DMS53 treated with DMSO at 0.1 percent for 48 hours (cell line): ENCODE data around the gene PITPNC1.
A peak's percentile ranks its signal among the peaks of the same experiment; 100 is the strongest.
"Not testable (repeated sequence)": the region's sequence is repeated elsewhere in the genome, so short reads cannot be mapped to it uniquely, and the experiment has no call there.

Experiments used
- DNase-seq: peaks from one replicate; lab custom pipeline; 2025; ENCODE audit not compliant: unreplicated experiment; lab: John Stamatoyannopoulos, UW

PITPNC1 gene

DNA sequence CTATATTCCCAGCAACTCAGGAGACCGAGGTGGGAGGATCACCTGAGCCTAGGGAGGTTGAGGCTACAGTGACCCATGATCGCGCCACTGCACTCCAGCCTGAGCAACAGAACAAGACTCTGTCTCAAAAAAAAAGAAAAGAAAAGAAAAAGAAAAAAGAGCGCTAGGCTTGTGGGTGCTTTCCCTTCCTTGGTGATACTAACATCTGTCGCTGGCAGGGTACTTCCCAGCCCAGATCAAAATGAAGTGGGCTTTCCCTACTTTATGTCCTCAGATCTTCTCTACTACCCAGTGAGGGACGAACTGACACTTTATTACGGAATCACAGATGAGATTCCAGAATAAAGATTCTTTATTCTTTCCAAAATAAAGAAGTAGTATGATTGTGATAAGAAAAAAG is 236.9 kb downstream of the PITPNC1 start:
- DNase-seq, result no peak

DNA sequence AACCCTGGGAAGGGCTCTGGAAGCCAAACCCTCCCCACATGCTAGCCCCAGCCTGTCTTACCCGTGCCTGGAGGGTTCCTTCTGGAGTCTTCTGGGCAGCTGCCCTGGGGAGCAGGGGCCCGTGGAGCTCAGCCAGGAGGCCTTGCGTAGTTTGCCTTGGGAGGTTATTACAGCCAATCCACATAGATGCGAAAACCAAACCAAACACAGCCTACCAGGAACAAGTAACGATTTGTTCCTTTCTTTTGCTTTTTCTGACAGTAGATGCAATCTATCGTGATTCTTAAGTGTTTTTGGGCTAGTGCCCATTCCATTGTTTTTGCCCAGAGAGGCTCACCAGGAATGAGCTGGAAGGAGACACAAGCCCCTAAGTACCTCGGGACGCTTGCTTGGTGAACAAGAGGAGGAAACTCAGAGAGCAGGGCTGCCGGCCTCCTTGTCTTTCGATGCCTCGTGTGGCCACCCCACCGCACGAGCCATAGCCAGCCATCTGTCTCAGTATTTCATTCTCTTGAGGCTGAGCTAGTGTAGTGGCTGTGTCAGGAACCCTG is 238.0 kb downstream of the PITPNC1 start:
- no peak for DNase-seq

DNA sequence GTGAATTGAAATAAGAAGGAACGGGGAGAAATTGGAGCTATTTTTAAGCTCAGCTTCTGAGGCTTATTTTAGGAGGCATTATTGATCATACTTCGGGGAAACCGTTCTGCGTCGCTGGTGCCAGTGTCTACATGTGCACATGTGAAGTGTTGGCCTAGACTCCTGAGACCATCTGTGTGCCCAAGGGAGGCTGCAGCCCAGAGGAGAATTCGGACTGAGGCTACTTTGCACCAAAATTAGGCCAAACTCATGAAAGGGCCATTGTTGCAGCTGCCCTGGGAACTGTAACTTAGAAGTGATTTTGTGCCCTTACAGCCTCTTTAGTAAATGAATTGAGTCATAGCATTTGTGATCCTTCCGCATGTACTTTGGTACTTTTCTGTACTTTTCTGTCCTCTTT is 238.7 kb downstream of the PITPNC1 start:
- DNase-seq, result no peak

DNA sequence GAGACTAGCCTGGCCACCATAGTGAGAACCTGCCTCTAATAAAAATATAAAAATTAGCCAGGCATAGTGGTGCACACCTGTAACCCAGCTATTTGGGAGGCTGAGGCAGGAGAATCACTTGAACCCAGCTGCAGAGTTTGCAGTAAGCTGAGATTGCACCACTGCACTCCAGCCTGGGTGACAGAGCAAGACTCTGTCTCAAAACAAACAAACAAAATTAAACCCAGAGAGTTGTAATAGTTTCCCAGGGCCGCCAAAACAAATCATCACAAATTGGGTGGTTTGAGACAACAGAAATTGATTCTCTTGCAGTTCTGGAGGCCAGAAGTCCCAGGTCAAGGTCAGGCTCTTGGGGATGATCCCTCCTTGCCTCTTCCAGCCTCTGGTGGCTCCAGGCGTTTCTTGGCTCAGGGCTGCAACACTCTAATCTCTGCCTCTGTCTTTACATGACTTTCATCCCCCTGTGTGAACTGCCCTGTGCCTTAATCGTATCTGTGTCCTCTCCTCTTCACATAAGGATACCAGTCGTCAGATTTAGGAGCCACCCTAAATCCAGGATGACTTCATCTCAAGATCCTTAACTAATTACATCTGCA is 240.3 kb downstream of the PITPNC1 start:
- no peak for DNase-seq

DNA sequence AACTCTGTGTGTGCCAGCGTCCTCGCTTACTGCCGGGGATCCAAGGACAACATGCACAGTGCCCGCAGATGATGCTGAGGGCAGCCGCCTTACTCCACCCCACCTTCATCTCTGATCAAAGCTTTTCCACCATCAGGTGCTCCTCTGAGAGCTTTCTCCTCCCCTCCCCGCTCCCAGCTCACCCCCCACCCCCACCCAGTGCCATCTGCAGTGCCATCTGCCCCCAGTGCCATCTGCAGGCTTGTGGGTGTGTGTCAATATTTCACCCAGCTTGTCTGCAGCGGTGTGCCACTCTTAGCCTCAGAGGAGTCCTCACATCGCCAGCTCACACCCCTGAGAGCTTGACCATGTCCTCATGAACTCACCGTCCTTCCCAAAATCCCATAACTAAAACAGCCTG is 242.5 kb downstream of the PITPNC1 start:
- no peak for DNase-seq

DNA sequence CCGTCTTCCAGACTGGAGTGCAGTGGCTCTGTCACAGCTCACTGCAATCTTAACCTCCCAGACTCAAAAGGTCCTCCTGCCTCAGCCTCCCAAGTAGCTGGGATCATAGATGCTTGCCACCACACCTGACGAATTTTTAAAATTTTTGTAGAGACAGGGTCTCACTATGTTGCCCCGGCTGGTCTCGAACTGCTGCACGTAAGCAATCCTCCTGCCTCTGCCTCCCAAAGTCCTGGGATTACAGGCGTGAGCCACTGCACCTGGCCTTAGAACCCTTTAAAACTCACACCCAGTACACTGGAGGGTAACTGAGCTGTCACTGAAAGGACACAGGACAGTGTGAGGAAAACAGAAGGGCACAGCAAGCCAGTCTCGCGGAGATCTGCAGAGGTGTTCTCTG is 243.0 kb downstream of the PITPNC1 start:
- no peak for DNase-seq

DNA sequence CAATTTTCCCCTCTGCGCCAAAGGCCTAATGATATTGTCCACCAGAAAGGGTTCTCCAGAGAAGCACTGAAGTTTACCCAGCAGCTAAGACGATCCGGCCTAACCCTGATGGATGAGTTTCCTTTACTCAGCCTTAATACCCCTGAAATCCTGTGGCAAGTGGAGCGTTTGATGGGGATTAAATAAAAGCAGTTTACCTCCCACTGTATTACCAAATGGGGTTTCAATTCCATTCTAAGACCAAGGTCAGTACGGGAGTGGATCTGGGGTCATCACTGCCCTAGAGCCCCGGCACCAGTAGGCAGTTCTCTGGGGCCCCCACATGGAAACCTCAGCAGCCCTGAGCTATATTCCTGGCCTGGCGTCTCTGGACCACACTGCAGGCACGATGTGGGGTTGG is 243.6 kb downstream of the PITPNC1 start:
- DNase-seq, result no peak

DNA sequence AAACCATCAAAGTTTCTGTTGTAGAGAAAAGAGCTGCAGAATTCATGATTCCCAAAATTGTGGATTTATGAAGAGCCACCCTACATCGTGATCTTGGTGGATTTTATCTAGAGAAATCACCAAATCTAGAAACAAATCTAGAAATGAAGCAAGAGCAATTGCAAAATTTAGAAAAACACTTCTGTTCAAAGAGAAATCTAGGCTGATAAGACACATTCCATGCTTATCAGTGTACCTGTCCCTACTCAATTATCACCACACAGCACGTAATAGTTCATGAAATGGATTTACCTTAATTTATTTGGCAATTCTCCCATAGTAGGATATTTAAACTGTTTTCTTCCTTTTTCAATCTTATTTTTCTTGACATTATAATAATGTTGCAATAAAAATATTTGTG is 246.7 kb downstream of the PITPNC1 start:
- no peak for DNase-seq

DNA sequence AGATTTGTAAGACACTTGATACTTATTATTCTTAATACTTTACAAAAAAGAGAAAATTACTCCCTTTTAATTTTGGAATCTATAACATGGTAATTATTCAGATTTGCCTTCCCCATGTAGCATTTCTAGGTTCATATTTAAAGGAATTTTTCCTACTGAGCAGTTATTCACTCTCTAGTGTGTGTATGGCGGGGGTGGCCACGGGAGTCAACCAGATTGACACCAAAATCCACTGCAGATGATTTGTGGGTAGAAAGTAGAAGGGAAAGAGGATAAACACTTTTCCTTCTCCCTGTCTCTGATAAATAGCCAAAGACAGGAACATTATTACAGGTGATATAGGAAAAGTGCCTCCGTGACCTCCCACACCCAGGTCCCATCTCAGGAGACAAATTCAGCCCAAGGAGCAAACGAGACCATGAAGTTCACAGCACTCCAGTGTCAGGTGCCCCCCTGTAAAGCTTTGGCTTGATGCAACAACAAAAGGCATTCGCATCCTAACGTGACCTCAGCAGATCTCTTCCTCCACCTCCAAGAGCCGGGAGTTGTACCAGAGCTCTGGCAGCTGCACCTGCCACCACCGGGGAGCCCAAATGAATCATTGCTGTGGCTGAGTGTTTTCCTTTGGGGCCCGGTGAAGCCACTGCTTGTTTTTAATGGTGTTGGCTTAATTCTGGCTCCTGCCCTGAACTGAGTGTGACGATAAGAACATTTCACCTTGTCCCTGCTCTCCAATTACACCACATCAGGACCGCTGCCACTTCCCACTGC is 248.0 kb downstream of the PITPNC1 start:
- DNase-seq, result peak; percentile 62

DNA sequence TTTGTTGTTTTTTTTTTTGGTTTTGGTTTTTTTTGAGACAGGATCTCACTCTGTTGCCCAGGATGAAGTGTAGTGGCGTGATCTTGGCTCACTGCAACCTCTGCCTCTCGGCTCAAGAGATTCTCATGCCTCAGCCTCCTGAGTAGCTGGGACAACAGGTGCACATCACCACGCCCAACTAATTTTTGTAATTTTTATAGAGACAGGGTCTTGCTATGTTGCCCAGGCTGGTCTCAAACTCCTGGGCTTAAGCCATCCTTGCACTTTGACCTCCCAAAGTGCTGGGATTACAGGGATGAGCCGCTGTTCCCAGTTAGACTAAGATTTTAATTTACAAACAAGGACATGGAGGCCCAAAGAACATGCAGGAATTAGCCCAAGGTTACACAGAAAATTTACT is 248.9 kb downstream of the PITPNC1 start:
- no peak for DNase-seq

DNA sequence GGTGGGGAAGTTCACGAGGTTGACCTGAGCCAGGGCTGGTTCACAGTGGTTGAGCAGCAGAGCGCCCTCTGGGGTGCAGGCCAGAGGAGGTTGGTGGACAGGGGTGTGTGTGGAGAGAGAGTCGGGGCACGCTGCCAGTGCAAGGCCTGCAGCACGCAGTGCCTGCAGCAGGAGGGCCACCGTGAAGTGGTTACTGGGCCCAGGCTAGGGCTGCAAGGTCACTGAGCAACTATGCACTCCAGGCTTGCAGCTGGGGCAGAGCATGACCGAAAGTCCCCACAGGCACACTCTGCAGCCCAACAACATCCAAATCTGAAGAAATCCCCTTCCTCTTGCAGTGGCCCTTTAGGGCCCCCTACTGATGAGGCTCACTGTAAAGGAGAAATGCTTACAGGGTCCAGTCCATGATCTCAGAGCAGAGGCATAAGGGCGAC is 251.5 kb downstream of the PITPNC1 start:
- no peak for DNase-seq

DNA sequence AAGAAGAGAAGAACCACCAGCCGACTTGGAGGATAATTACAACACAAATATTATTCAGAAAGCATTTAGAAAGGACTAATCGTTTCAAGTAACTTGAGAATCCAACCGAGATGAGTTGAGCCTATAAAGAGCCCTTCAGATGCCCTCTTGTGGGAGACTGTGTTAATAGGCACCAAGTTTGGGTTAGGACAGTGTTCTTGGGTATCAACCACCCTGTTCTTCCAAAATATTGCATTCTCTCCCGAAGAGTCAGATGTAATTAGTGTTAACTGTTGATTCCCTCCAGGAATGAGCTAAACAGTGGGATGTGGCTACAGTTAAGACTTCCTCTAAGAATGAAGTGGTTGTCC is 252.9 kb downstream of the PITPNC1 start:
- DNase-seq, result no peak

DNA sequence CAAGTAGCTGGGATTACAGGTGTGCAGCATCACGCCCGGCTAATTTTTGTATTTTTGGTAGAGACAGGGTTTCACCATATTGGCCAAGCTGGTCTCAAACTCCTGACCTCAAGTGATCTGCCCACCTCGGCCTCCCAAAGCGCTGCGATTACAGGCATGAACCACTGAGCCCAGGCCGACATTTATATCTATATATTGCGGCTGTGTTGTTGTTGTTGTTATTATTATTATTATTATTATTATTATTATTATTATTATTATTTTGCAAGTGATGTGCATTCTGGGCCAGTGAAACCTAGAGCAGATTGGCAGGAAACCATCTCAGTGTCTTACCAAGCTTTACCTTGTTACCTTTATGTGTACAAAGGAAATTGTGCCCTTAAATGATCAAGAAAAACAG is 253.8 kb downstream of the PITPNC1 start:
- DNase-seq, result not testable (repeated sequence)

DNA sequence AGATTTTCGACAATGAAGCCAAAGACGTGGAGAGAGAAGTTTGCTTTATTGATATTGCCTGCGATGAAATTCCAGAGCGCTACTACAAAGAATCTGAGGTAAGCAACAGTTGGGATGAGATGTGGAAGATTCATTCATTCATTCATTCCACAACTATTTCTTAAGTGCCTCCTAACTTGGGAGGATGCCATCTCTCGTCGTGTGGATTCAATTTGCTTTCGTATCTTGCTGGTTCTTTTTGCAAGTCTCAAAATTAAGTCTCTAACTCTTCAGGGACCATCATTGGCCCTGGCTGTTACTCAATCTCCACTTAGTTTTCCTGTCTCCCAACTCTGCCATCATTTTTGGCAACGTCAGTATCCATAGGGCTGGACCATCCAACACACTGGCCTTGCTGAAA is 255.1 kb downstream of the PITPNC1 start:
- no peak for DNase-seq

DNA sequence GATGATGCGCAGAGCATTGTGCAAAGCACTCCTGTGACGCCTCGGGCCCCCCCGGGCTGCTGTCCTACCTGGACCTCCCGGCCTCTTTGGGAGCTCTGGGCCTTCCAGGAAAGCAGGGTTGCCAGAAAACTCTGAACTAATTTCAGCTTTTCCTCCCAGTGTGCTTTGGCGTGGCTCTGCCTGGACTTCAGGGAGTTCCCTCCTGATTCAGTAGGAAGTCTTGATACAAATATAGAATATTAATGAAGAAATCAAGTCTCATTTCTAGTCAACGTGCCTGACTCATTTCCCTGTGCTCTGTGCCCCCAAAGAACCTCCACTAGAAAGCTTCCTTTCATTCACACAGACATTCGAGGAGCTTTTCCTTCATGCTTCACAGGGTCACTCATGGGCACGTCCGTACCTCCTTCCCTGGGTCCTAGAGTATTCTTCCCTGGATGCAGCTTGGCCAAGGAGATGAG is 256.7 kb downstream of the PITPNC1 start:
- DNase-seq, result no peak

DNA sequence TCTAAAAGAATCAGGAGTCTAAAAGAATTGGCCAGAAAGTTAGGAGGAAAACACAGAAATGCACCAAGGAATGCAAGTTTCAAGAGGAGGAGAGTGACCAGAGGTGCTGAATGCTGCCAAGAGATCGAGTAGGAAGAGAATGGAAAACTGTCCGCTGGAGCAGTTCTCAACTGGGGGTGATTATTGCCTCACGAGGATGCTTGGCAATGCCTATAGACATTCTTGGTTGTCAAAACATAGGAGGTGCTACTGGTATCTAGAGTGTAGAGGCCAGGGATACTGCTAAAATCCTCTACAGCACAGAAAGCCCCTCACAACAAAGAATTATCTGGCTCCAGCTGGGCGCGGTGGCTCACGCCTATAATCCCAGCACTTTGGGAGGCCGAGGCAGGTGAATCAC is 258.6 kb downstream of the PITPNC1 start:
- no peak for DNase-seq

DNA sequence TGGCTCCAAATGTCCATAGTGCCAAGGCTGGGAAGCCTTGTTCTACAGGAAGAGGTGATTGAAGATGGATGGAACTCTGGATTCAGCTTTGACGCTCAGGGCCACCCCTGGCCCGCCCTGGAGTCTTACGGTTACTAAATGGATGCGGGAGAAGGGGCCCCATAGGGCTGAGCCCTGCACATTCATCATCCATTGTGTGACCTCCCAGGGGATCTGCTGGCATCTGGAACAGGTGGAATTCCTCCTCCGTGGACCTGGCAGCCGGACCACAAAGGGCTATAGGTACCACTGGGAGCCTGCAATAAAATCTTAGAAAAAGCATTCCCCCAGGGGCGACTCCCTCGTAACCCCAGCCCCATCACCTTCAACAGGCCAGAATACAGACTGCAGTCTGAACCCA is 259.2 kb downstream of the PITPNC1 start:
- DNase-seq, result no peak

DNA sequence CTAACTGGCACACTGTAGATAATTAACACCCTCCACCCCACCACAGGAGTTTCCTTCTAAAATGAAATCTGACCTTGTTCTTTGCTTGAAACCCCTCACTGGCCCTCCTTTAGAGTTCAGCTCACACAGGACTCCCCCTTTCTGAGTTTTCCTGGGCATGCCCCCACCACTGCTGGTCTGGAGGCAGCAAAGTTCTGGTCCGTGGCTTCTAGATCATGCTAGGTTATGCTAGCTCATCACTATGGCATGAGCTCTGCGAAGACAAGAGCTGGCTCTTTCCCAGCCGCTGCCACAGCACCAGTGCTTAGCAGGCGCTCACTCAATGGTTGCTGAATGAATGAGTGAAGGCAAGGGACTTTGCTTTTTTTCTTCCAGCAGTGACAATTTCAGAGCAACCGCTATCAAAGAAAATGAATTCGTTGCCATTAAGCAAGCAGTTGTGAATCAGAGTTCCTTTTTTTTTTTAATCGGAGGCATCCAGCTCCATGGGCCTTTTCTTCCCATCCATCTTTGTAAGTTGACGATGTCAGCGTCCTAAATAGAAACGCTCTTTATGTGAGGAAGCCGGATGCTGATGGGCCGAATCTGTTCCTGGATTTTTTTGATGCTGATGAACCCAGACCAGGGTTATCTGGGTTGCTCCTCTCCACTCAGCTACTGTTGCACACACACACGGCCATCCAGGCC is 259.9 kb downstream of the PITPNC1 start:
- DNase-seq, result no peak

DNA sequence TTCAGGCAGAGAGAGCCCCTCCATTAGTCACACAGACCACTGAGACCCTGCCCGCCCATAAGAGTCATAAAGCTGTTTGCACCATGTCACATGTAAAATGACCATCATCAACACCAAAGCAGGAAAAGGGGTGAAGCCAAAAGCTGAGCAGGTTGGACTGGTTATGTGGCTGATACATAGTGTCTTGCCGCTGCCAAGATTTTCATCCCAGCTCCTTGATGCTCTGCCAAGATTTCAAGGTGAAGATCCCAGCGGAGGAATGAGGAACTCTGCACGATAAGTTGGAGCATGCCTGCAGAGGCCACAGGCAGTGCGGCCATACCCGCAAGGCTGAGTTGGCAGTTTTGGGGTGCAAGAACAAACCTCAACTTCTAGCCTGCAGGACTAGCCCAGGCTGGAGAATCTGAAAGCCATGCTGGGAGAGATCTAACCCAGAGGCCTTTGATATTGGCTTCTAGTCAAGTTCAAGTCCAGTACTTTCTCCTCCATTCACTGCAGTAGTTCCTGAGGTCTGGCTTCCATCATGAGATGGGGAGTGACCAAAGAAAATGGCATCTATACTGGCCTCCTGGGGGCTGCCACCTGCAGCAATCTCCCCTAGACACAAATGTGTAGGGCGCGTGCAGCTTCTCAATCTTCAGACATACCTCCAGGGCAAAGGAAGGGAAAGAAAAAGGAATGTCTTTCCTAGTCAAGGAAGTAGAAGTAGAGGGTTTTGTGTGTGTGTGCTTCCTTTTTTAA is 261.0 kb downstream of the PITPNC1 start:
- no peak for DNase-seq

DNA sequence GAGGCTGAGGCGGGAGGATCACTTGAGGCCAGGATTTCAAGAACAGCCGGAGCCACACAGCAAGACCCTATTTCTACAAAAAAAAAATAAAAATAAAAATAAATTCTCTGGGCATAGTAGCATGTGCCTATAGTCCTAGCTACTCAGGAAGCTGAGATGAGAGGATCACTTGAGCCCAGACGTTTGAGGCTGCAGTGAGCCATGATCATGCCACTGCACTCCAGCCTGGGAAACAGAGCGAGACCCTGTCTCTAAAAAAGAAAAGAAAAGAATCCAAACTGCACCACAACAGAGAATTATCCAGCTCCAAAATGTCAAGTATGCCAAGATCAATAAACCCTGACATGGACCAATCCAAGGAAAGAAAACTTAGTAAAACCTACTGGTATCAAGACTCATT is 261.8 kb downstream of the PITPNC1 start:
- no peak for DNase-seq

DNA sequence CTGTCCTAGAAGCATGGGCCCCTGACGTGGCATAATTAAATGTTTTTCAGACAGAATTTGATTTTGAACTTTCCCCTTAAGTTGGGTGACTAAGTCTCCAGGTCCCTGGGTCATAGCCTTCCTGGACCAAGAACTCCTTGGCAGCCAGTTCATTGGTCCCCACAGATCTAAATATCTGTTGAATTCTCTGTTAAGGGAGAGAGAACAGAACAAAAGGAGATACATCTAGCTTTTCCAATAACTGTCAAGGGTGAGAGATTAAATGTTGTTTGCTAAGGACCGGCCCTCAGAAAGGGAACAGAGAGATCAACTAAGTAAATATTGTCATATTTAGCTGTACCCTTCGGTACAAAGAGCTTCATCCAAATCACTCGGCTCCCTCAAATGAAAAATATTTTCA is 262.5 kb downstream of the PITPNC1 start:
- peak; percentile 4 for DNase-seq
